A673 (cell line): ENCODE data around the gene HK1. TPM values are rescaled to one million over a fixed set of nuclear protein-coding genes. Genes with fewer than 3 reads are reported as not detected.
A peak's percentile ranks its signal among the peaks of the same experiment; 100 is the strongest.
"Not testable (repeated sequence)": the region's sequence is repeated elsewhere in the genome, so short reads cannot be mapped to it uniquely, and the experiment has no call there.

Experiments
- BruUV-seq: library from RNA; stranded (reverse); fragments of 400-500 nt; replicated peaks from 2 replicates; lab custom pipeline; 2021; lab: Mats Ljungman, UMichigan
- CTCF ChIA-PET: fragments of 300-600 bp; sonication (Branson Sonifier 250); formaldehyde crosslinking; loops from one replicate; lab custom pipeline; 2022; ENCODE audit warnings: antibody characterized with exemption; lab: Charles Lee
- POLR2A ChIA-PET: fragments of 300-600 bp; sonication (Branson Sonifier 250); formaldehyde crosslinking; loops from one replicate; lab custom pipeline; 2022; ENCODE audit warnings: antibody characterized with exemption; ENCODE audit not compliant: low non-redundant PET; lab: Charles Lee
- DNase-seq: peaks from one replicate; pipeline ENCODE4 v3.0.0-alpha.2; 2015; ENCODE audit warnings: low spot score
- H3K27ac ChIP-seq: fragments of 200-600 bp; sonication (generic); 2 replicates; pipeline ENCODE4 v1.5.1; 2016; ENCODE audit warnings: mixed run types, low read depth, mild to moderate bottlenecking, mixed read lengths, antibody characterized with exemption, low read length; ENCODE audit not compliant: poor library complexity, severe bottlenecking
- H3K27me3 ChIP-seq: fragments of 200-600 bp; sonication (generic); replicated peaks from 2 replicates; pipeline ENCODE4 v1.6.1; 2017; ENCODE audit warnings: mixed run types, low read depth, mild to moderate bottlenecking, mixed read lengths, antibody characterized with exemption, low read length; ENCODE audit not compliant: insufficient read depth, poor library complexity
- H3K36me3 ChIP-seq: fragments of 200-600 bp; sonication (generic); 2 replicates; pipeline ENCODE4 v1.6.1; 2016; ENCODE audit warnings: mixed run types, mild to moderate bottlenecking, mixed read lengths, antibody characterized with exemption, low read length; ENCODE audit not compliant: insufficient read depth, poor library complexity, severe bottlenecking
- H3K4me1 ChIP-seq: fragments of 200-600 bp; sonication (generic); 2 replicates; pipeline ENCODE4 v1.6.1; 2017; ENCODE audit warnings: mixed run types, mild to moderate bottlenecking, mixed read lengths, antibody characterized with exemption, low read length; ENCODE audit not compliant: insufficient read depth, poor library complexity, severe bottlenecking
- H3K4me3 ChIP-seq: fragments of 200-600 bp; sonication (generic); 2 replicates; pipeline ENCODE4 v1.5.1; 2016; ENCODE audit warnings: low read depth, mixed run types, mild to moderate bottlenecking, mixed read lengths, low read length; ENCODE audit not compliant: poor library complexity, severe bottlenecking
- H3K9me3 ChIP-seq: fragments of 200-600 bp; sonication (generic); 2 replicates; pipeline ENCODE4 v1.6.1; 2016; ENCODE audit warnings: mixed run types, low read depth, mild to moderate bottlenecking, mixed read lengths, antibody characterized with exemption, low read length; ENCODE audit not compliant: poor library complexity, severe bottlenecking
- EZH2 ChIP-seq: fragments of 200-600 bp; sonication (generic); IDR thresholded peaks from 2 replicates; pipeline ENCODE4 v1.6.1; 2017; ENCODE audit warnings: borderline replicate concordance, low read depth, mild to moderate bottlenecking, mixed read lengths, antibody characterized with exemption, low read length; ENCODE audit not compliant: poor library complexity, severe bottlenecking
- intact Hi-C: fragments of 100-400 bp; cut with micrococcal nuclease; formaldehyde crosslinking; loops from one replicate; pipeline ENCODE4 v1.10.0; 2022; ENCODE audit not compliant: unreplicated experiment
- total RNA-seq: library from RNA; stranded (reverse); gene quantifications from 2 replicates; pipeline ENCODE4 v1.2.3, GENCODE V29; 2021
- TF ChIP-seq, protein P1 (sequence below): fragments of 300-800, 200-600 bp; sonication (generic); conservative IDR thresholded peaks from 2 replicates; pipeline ENCODE4 v1.5.1; 2017; ENCODE audit warnings: low read depth, mild to moderate bottlenecking, antibody characterized with exemption, low read length, moderate library complexity, mixed read lengths

The HK1 gene
- total RNA-seq, 1 experiment from 2014 or later, result 107 TPM

DNA sequence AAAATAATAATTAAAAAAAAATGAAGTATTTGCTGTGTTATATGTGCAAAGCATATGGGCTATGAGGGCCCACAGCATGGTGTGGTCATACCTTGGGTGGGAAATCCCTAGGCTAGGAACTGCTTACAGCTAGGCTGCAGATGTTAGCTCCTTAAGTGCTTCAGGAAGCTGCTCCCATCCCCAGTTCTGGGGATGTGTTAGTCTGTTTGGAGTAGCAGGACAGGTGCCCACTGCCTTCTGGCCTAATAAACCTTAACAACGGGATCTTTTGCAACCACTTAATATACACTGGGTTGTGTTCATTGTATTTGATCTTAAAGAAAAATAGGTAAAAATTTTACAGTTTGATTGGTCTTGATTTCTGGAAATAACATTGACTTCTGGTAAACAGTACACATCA lies 46.3 kb downstream of the HK1 start:
- intact Hi-C loops, result no loop called here
- Histone ChIP-seq H3K4me3 (no peak overlapping the region), H3K4me1 (peaks cover 53% of the 10 kb centered on the region), H3K27me3 (no peaks in the 10 kb centered on the region), H3K9me3 (no peaks in the 10 kb centered on the region), H3K36me3 (no peaks in the 10 kb centered on the region), H3K27ac (peak overlapping the region; percentile 8)
- no peak for DNase-seq
- POLR2A ChIA-PET, result interaction anchor here (0.5 kb wide), 1 partner anchor 822 kb away, joined by 3 read pairs; the partner anchor contains the start of gene TYSND1
- CTCF ChIA-PET, result no interaction called here
- no peak for TF ChIP-seq EZH2
- TF ChIP-seq, protein P1, sequence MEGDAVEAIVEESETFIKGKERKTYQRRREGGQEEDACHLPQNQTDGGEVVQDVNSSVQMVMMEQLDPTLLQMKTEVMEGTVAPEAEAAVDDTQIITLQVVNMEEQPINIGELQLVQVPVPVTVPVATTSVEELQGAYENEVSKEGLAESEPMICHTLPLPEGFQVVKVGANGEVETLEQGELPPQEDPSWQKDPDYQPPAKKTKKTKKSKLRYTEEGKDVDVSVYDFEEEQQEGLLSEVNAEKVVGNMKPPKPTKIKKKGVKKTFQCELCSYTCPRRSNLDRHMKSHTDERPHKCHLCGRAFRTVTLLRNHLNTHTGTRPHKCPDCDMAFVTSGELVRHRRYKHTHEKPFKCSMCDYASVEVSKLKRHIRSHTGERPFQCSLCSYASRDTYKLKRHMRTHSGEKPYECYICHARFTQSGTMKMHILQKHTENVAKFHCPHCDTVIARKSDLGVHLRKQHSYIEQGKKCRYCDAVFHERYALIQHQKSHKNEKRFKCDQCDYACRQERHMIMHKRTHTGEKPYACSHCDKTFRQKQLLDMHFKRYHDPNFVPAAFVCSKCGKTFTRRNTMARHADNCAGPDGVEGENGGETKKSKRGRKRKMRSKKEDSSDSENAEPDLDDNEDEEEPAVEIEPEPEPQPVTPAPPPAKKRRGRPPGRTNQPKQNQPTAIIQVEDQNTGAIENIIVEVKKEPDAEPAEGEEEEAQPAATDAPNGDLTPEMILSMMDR, result no peak
- BruUV-seq, result no TSS peak

DNA sequence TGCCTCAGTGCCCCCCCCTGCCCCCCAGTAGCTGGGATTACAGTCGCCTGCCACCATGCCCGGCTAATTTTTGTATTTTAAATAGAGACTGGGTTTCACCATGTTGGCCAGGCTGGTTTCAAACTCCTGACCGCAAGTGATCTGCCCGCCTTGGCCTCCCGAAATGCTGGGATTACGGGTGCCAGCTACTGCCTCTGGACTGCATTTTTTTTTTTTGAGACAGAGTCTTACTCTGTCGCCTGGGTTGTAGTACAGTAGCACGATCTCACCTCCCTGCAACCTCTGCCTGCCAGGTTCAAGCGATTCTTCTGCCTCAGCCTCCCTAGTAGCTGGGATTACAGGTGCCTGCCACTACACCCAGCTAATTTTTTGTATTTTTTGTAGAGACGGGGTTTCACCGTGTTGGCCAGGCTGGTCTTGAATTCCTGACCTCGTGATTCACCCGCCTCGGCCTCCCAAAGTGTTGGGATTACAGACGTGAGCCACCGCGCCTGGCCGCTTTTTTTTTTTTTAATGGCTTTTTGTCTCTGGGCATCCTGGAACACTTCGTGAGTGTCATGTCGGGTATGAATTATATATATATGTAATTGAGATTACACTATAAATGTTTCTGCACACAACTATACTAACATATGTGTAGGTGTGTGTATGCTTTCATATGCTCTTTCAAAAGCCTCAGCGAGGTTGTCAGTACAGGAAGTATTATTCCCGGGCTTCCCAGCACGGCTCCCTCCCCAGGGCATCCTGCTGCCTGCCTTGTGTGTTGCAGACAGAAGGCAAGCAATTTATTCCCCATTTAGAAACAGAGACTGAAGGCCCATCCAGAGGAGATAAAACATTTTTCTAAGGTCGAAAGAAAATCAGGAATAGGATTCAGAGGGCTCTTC lies 47.6 kb downstream of the HK1 start:
- BruUV-seq, intact Hi-C loops, CTCF ChIA-PET, H3K9me3 ChIP-seq, POLR2A ChIA-PET, H3K27me3 ChIP-seq, H3K36me3 ChIP-seq: not testable (repeated sequence)
- Histone ChIP-seq H3K4me1 (peaks cover 50% of the 10 kb centered on the region), H3K27ac (peak overlapping the region; percentile 66), H3K4me3 (peak overlapping the region; percentile 7)
- DNase-seq, result peak; percentile 85

DNA sequence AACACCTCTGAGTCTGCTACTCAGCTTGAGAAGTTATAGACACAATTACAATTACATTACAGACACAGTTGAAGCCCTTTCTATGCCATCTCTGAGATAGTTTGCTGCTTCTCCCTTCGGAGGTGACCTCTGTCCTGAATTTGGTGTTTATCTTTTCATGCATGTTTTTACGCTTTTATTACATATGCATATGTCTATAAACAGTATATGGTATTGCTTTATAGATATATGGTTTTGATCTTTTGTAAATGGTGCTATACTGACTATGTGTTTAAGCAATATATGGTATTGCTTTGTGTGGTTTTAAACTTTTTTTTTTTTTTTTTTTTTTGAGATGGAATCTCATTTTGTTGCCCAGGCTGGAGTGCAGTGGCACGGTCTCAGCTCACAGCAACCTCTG lies 48.4 kb downstream of the HK1 start:
- Histone ChIP-seq H3K27me3 (no peaks in the 10 kb centered on the region), H3K9me3 (no peaks in the 10 kb centered on the region), H3K4me3 (peak overlapping the region; percentile 7), H3K27ac (peak overlapping the region; percentile 66), H3K36me3 (no peaks in the 10 kb centered on the region), H3K4me1 (peaks cover 42% of the 10 kb centered on the region)
- intact Hi-C loops, result no loop called here
- no TSS peak for BruUV-seq
- TF ChIP-seq EZH2, result no peak
- TF ChIP-seq, protein P1, result no peak
- ChIA-PET CTCF (no interaction called here), POLR2A (interaction anchor here (0.7 kb wide), 1 partner anchor 43 kb away, joined by 12 read pairs; no protein-coding TSS in a partner anchor)
- DNase-seq, result no peak
